Activated CD4-positive, alpha-beta T cell treated with anti-CD3 and anti-CD28 coated beads, Interleukin-2, amount 50 U/mL, for 16 hours (primary cell): ENCODE data around the gene SDF4.
"Not testable (repeated sequence)": the region's sequence is repeated elsewhere in the genome, so short reads cannot be mapped to it uniquely, and the experiment has no call there.

Experiments
- DNase-seq: peaks from one replicate; pipeline ENCODE4 v3.0.0-alpha.2; 2020

SDF4 gene

GRCh38 chr1:1259540-1259939 is 27.7 kb upstream of the SDF4 start:
- DNase-seq = no peak

- no peak for DNase-seq
Measured at GRCh38 chr1:1259119-1259488, 27.3 kb upstream of the SDF4 start.

- no peak for DNase-seq
Measured at GRCh38 chr1:1256956-1257871, 25.4 kb upstream of the SDF4 start.

GRCh38 chr1:1255611-1256010 is 23.8 kb upstream of the SDF4 start:
- DNase-seq = no peak

GRCh38 chr1:1255078-1255477 is 23.3 kb upstream of the SDF4 start:
- no peak for DNase-seq

GRCh38 chr1:1254667-1254998 is 22.8 kb upstream of the SDF4 start:
- no peak for DNase-seq

- no peak for DNase-seq
Measured at GRCh38 chr1:1253972-1254666, 22.3 kb upstream of the SDF4 start.

GRCh38 chr1:1253314-1253713 is 21.5 kb upstream of the SDF4 start:
- DNase-seq = no peak

GRCh38 chr1:1250786-1251284 is 19.0 kb upstream of the SDF4 start:
- peak; percentile 77 for DNase-seq

GRCh38 chr1:1248009-1248913 is 16.5 kb upstream of the SDF4 start:
- not testable (repeated sequence) for DNase-seq

GRCh38 chr1:1247341-1247913 is 15.6 kb upstream of the SDF4 start:
- no peak for DNase-seq

GRCh38 chr1:1246577-1247340 is 15.0 kb upstream of the SDF4 start, which contains the start of gene C1QTNF12:
TSS of gene C1QTNF12 (minus strand) at chr1:1246722. CDS start at chr1:1246690, 32 bp downstream.
- no peak for DNase-seq

- DNase-seq = no peak
Measured at GRCh38 chr1:1245817-1246576, 14.2 kb upstream of the SDF4 start.

GRCh38 chr1:1245178-1245816 is 13.5 kb upstream of the SDF4 start:
- no peak for DNase-seq

GRCh38 chr1:1244192-1244811 is 12.5 kb upstream of the SDF4 start:
- DNase-seq = no peak

GRCh38 chr1:1243807-1244191 is 12.0 kb upstream of the SDF4 start:
- no peak for DNase-seq

GRCh38 chr1:1243266-1243660 is 11.5 kb upstream of the SDF4 start:
- DNase-seq = no peak

GRCh38 chr1:1242461-1243265 is 10.9 kb upstream of the SDF4 start:
- no peak for DNase-seq

- DNase-seq = no peak
Measured at GRCh38 chr1:1241588-1242219, 9.9 kb upstream of the SDF4 start.
